GM12865 (cell line): ENCODE results near the gene NR5A2.

ENCODE experiments used
- DNase-seq: peaks from one replicate; pipeline ENCODE4 v3.0.0; 2010; ENCODE audit warnings: low read depth
- H3K4me3 ChIP-seq: 2 replicates; pipeline ENCODE4 v1.5.1; 2011; ENCODE audit warnings: mild to moderate bottlenecking, low read depth, low read length, control low read depth
- TF ChIP-seq, protein P1 (sequence below): IDR thresholded peaks from 2 replicates; pipeline ENCODE4 v1.5.1; 2011; ENCODE audit warnings: low read length, control low read depth, low read depth, inconsistent platforms; ENCODE audit not compliant: insufficient read depth; ENCODE audit errors: missing control alignments

The NR5A2 gene

DNA sequence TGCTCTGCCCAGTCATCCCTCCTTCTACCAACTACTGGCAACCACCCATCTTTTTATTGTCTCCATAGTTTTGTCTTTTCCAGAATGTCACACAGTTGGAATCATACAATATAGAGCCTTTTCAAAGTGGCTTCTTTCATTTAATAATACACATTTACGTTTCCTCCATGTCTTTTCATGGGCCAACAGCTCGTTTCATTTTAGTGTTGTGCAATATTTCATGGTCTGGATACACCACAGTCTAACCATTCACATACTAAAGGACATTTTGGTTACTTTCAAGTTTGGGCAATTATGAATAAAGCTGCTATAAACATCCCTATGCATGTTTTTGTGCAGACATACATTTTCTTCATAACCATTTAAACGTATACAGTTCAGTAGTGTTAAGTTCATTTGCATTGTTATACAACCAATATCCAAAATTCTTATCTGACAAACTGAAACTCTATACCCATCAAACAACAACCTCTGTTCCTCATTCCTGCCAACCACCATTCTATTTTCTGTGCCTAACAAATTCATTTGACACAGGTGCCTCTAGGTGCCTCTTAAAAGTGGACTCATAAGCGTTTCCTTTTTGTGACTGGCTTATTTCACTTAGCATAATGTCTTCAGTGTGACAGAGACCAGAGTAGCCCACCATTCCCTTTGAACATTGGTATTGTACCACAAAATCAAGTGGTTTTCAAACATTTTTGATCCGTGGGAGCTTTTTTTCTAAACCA is 138.1 kb downstream of the NR5A2 start:
- TF ChIP-seq, protein P1, sequence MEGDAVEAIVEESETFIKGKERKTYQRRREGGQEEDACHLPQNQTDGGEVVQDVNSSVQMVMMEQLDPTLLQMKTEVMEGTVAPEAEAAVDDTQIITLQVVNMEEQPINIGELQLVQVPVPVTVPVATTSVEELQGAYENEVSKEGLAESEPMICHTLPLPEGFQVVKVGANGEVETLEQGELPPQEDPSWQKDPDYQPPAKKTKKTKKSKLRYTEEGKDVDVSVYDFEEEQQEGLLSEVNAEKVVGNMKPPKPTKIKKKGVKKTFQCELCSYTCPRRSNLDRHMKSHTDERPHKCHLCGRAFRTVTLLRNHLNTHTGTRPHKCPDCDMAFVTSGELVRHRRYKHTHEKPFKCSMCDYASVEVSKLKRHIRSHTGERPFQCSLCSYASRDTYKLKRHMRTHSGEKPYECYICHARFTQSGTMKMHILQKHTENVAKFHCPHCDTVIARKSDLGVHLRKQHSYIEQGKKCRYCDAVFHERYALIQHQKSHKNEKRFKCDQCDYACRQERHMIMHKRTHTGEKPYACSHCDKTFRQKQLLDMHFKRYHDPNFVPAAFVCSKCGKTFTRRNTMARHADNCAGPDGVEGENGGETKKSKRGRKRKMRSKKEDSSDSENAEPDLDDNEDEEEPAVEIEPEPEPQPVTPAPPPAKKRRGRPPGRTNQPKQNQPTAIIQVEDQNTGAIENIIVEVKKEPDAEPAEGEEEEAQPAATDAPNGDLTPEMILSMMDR, result no peak
- DNase-seq, result peak; percentile 20

DNA sequence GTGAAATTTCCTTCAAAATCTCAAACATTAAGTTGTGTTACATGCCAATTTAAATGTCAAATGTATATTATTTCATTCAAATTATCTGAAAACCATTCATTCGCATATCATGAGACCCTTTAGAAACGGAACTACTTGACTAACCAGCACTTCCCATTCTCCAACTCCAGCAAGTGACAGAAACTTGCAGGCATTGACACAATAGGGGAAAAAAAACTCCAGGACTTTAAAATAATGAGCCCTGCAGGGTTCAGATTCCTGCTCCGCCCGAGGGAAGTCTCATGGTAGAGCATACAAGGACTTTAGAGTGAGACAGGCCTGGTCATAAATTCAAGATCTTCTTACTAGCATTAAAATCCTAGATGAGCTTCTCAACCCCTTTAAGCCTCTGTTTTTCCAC is 138.9 kb downstream of the NR5A2 start:
- H3K4me3 ChIP-seq, result no peak overlapping the region
- TF ChIP-seq, protein P1, result no peak
- no peak for DNase-seq

More for the DNA sequence above, 138.1 kb downstream of the NR5A2 start:
- no peak overlapping the region for H3K4me3 ChIP-seq

DNA sequence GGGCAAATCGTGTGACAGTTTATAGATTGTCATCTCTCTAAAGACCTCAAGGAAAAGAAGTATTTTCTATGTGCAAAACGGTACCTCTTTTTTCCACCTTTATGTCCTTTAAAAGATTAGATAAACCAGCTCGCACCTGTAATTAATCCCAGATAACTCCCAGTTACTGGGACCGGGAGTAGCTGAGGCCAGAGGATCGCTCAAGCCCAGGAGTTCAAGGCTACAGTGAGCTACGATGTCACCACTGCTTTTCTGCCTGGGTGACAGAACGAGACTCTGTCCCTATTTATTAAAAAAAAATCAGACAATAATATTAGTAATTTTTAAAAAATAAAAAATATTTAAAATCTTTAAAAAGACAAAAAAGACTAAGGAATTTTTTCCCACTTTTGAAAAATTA is 141.4 kb downstream of the NR5A2 start:
- no peak overlapping the region for H3K4me3 ChIP-seq
- TF ChIP-seq, protein P1, result no peak
- no peak for DNase-seq

DNA sequence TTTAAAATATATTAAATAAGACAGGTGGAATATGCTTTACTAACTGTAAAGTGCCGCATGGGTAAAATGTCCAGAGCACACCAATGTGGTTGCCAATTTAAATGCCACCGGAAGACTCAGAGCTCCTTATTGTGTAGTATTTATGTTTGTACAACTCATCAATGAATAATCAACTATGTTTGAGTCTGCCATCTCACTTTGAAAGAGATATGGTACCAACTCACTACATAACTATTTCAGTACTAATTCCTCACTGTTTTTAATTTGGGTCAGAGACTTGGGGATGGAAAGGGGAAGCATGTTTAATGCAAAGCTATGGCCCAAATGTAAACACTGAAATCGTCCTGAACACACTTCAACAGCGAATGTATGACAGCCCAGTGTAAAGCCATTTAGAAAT is 144.8 kb downstream of the NR5A2 start:
- H3K4me3 ChIP-seq, result no peak overlapping the region
- TF ChIP-seq, protein P1, result no peak

DNA sequence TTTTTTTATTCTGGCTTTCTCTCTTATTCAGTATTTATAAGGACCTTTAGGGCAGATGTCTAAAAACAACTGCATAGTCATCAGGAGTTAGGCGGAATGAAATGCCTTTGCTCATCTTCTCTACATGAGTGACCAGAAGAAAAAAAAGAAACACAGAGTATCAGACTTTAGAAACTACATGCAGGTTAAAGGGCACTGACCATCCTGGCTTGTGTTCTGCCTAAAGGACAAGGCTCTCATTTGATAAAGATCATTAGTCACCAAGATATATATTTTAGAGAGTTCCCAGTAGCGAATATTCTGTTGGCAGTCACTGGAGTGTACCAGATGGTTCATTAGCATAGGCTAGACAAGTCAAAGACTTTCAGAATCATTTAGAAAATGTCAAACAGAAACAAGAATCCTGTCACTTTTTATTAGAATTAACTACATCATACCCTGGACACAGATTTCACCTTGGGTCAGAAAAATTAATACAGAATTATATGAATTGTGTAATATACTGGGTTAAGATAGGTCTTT is 145.6 kb downstream of the NR5A2 start:
- DNase-seq, result no peak
- no peak overlapping the region for H3K4me3 ChIP-seq
- TF ChIP-seq, protein P1, result no peak

More for the DNA sequence above, 144.8 kb downstream of the NR5A2 start:
- no peak for DNase-seq

DNA sequence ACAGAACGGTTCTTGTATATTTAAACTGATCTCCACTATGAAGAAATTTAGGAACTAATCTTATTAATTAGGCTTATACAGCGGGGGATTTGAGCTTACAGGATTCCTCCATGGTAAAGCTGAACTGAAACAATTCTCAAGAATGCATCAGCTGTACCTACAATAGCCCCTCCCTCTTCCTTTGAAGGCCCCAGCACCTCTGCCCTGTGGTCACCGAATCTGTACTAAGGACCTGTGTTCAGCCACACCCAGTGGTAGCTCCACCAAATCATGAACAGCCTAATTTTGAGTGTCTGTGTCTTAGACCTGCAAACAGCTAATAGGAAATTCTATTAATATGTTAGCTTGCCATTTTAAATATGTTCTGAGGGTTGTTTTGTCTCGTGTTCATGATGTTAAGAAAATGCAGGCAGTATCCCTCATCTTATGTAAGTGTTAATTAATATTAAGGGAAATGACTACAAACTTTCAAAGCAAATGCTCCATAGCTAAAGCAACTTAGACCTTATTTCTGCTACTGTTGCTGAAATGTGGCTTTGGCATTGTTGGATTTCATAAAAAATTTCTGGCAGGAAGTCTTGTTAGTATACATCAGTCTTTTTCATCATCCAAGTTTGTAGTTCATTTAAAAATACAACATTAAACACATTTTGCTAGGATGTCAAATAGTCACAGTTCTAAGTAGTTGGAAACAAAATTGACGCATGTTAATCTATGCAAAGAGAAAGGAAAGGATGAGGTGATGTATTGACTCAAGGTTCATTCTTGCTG is 147.2 kb downstream of the NR5A2 start:
- DNase-seq, result peak; percentile 55
- no peak overlapping the region for H3K4me3 ChIP-seq
- TF ChIP-seq, protein P1, result no peak
